ENCODE results near the gene TSPAN3.

DNA sequence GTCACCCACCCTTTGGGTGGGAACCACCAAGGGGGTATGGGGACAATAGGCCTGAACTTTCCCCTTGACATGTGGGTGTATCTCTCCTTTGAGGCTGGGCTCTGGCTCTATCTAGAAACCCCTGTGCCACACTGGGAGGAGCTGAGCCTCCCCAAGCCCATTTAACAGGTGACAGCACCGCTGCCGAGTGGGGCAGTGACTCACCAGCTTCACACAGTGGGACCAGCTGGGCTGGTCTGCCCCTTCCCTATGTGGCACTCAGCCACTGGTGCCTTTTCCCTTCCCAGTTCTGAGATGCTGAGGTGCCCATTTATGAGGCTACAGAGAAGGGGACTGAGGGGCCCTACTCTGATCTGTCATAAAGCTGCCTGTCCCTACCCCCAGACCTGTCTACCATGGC, 70.9 kb downstream of the TSPAN3 start:
- TF ChIP-seq, protein P1, sequence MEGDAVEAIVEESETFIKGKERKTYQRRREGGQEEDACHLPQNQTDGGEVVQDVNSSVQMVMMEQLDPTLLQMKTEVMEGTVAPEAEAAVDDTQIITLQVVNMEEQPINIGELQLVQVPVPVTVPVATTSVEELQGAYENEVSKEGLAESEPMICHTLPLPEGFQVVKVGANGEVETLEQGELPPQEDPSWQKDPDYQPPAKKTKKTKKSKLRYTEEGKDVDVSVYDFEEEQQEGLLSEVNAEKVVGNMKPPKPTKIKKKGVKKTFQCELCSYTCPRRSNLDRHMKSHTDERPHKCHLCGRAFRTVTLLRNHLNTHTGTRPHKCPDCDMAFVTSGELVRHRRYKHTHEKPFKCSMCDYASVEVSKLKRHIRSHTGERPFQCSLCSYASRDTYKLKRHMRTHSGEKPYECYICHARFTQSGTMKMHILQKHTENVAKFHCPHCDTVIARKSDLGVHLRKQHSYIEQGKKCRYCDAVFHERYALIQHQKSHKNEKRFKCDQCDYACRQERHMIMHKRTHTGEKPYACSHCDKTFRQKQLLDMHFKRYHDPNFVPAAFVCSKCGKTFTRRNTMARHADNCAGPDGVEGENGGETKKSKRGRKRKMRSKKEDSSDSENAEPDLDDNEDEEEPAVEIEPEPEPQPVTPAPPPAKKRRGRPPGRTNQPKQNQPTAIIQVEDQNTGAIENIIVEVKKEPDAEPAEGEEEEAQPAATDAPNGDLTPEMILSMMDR (IDR thresholded peaks at IDR 0.05): no peak
- no peak for TF ChIP-seq ZFX (IDR thresholded peaks at IDR 0.05; ENCODE audit: borderline replicate concordance)
